GM11168 (cell line): ENCODE results near the gene SLC7A7.
"Not testable (repeated sequence)": the region's sequence is repeated elsewhere in the genome, so short reads cannot be mapped to it uniquely, and the experiment has no call there.

Experiments
- in situ Hi-C: fragments of 300-500 bp; cut with MboI; formaldehyde crosslinking; loops from one replicate; pipeline ENCODE4 v1.12.0; 2022; ENCODE audit warnings: low sequenced_read_pairs; ENCODE audit not compliant: unreplicated experiment

Gene SLC7A7

GRCh38 chr14:22797017-22797917 lies 18.0 kb downstream of the SLC7A7 start:
- in situ Hi-C loops = no loop called here

GRCh38 chr14:22796087-22796707 lies 19.0 kb downstream of the SLC7A7 start:
- in situ Hi-C loops = no loop called here

- in situ Hi-C loops = no loop called here
These were observed 20.7 kb downstream of the SLC7A7 start for GRCh38 chr14:22794551-22794951.

GRCh38 chr14:22793976-22794375 lies 21.3 kb downstream of the SLC7A7 start:
- in situ Hi-C loops = no loop called here

GRCh38 chr14:22793550-22793949 lies 21.7 kb downstream of the SLC7A7 start:
- in situ Hi-C loops = not testable (repeated sequence)

GRCh38 chr14:22792158-22792557 lies 23.1 kb downstream of the SLC7A7 start:
- in situ Hi-C loops = no loop called here

- in situ Hi-C loops = no loop called here
These were observed 23.9 kb downstream of the SLC7A7 start for GRCh38 chr14:22791301-22791700.

- in situ Hi-C loops = no loop called here
These were observed 28.6 kb downstream of the SLC7A7 start for GRCh38 chr14:22786685-22787084.

- in situ Hi-C loops = no loop called here
These were observed 33.8 kb downstream of the SLC7A7 start for GRCh38 chr14:22781301-22781991.

GRCh38 chr14:22780941-22781300 lies 34.3 kb downstream of the SLC7A7 start:
- in situ Hi-C loops = no loop called here

- in situ Hi-C loops = no loop called here
These were observed 35.0 kb downstream of the SLC7A7 start for GRCh38 chr14:22780105-22780679.

GRCh38 chr14:22778084-22778483 lies 37.2 kb downstream of the SLC7A7 start:
- in situ Hi-C loops = loop anchor here (5.0 kb wide), 1 partner anchor 39 kb away; the partner anchor contains the start of gene SLC7A7

- in situ Hi-C loops = loop anchor here (5.0 kb wide), 1 partner anchor 40 kb away; the partner anchor contains the start of gene SLC7A7
These were observed 38.4 kb downstream of the SLC7A7 start for GRCh38 chr14:22776849-22777248.

GRCh38 chr14:22776215-22776614 lies 39.0 kb downstream of the SLC7A7 start:
- in situ Hi-C loops = loop anchor here (5.0 kb wide), 1 partner anchor 41 kb away; the partner anchor contains the start of gene SLC7A7

- in situ Hi-C loops = no loop called here
These were observed 41.1 kb downstream of the SLC7A7 start for GRCh38 chr14:22774011-22774706.

GRCh38 chr14:22773162-22774010 lies 41.8 kb downstream of the SLC7A7 start:
- in situ Hi-C loops = no loop called here

GRCh38 chr14:22772725-22773124 lies 42.5 kb downstream of the SLC7A7 start:
- in situ Hi-C loops = no loop called here

- in situ Hi-C loops = no loop called here
These were observed 44.6 kb downstream of the SLC7A7 start for GRCh38 chr14:22770481-22771187.
